GM18507 (cell line): ENCODE data around the gene FCHSD1.
A peak's percentile ranks its signal among the peaks of the same experiment; 100 is the strongest.

Source experiments
- DNase-seq: peaks from one replicate; pipeline ENCODE4 v3.0.0; 2011; ENCODE audit warnings: low read depth; ENCODE audit not compliant: insufficient read length; ENCODE audit errors: extremely low spot score
- FAIRE-seq: peaks from 2 replicates; lab custom pipeline; 2011; peaks lifted over from hg19 to GRCh38; lab: Jason Lieb, UNC

FCHSD1 gene

GRCh38 chr5:141598391-141599345 is 52.5 kb downstream of the FCHSD1 start:
- no peak for DNase-seq
- no peak for FAIRE-seq

GRCh38 chr5:141597814-141598213 is 53.4 kb downstream of the FCHSD1 start:
- FAIRE-seq (no peak), DNase-seq (no peak)

- FAIRE-seq (peak; percentile 29), DNase-seq (no peak)
These were observed 53.8 kb downstream of the FCHSD1 start for GRCh38 chr5:141597394-141597793.

- FAIRE-seq: no peak
These were observed 54.4 kb downstream of the FCHSD1 start for GRCh38 chr5:141596867-141597266.

GRCh38 chr5:141590127-141590526 is 61.1 kb downstream of the FCHSD1 start:
- no peak for DNase-seq
- no peak for FAIRE-seq

More at GRCh38 chr5:141596867-141597266, 54.4 kb downstream of the FCHSD1 start:
- DNase-seq: no peak
